Stimulated activated CD8-positive, alpha-beta memory T cell treated with anti-CD3 and anti-CD28 coated beads, Interleukin-4, amount 100 ng/mL, for 1 hour (primary cell): ENCODE data around the gene MFAP3L.
"Not testable (repeated sequence)": the region's sequence is repeated elsewhere in the genome, so short reads cannot be mapped to it uniquely, and the experiment has no call there.

ENCODE experiments used
- DNase-seq, 2 donors: peaks; one replicate each; pipeline ENCODE4 v3.0.0-alpha.2; 2020; ENCODE audit warnings: low read depth in 2 of 2, low spot score in 1 of 2

MFAP3L gene

DNA sequence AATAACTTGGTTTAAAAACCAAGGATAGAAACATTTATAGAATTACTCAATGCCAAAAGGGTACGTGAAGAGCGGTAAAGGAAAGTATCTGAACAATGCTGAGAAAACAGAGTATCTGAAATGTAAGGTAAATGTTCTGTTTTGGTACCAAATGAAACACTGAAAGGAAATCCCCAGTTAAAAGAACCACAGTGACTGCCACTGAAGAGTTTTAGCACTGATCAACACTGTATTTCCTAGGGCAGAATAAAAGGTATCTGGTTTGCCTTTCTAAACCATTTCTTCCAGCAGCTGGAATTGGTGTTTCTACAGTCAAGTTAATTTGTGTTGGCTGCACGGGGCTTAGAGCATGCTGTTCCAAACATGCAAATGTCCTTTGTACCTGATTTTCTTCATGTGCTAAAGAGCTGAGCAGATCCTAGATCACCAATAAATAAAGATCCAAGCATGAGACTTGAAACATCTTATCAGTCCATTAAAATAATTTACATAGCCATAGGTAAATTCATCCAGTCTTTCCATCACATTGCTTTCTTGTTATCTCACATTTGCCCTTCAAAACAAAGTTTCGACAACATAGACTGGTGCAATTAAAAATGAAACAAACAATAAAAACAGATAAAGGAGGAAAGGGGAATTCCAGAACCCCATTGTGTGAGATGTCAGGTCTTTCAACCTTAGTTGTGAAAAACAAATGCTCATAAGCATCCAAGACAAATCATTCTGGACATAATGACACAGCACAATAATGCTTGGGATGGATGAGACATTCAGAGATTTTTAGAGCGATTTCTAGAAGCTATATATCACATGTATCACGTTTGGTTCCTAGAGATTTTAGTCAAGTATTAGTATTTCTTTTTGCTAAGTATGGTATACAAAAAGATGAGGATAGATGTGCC, 38.6 kb downstream of the MFAP3L start:
- DNase-seq, result no peak

- no peak for DNase-seq
Observed at GRCh38 chr4:169986369-169986768, 39.8 kb downstream of the MFAP3L start.

DNA sequence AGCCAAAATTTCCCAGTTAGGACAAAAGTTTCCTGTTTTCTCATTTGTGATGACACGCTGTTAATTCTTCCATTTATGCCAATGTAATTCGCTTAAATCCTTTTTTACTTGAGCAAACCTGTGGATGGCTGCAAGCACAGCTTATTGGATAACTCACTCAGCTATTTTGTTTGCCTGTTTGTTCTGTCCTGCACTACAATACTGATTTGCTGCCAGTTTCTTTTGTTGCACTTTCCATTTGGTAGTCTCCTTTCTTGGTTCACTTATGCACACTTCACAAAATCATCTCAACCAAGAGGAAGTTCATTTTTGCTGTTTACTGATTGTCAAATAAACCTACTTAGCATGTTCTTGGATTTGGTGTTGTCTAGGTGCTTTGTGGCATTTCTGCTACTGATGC, 40.3 kb downstream of the MFAP3L start:
- no peak for DNase-seq

- no peak for DNase-seq
Observed at GRCh38 chr4:169984745-169985144, 41.5 kb downstream of the MFAP3L start.

DNA sequence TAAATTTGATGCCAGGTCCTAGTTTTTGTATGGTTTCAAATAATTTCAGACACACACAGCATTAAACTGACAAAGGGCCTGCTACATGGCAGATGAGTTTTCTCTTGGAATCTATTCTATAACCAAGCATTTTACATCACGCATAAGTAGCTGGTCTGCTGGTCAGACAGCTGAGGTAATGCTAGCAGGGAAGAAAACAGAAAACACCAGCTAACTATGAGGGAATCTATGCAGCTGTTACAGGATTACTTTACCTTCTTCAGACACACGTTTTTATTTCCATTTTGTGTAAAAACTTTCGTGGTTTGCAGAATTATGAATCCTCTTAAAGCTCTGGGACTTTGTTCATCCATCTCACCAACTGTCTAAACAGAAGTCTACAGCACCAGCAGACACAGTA, 42.0 kb downstream of the MFAP3L start:
- no peak for DNase-seq

- DNase-seq, result no peak
Observed at GRCh38 chr4:169976951-169977350, 49.2 kb downstream of the MFAP3L start.

GRCh38 chr4:169975838-169976796, 50.1 kb downstream of the MFAP3L start:
- DNase-seq, result no peak

DNA sequence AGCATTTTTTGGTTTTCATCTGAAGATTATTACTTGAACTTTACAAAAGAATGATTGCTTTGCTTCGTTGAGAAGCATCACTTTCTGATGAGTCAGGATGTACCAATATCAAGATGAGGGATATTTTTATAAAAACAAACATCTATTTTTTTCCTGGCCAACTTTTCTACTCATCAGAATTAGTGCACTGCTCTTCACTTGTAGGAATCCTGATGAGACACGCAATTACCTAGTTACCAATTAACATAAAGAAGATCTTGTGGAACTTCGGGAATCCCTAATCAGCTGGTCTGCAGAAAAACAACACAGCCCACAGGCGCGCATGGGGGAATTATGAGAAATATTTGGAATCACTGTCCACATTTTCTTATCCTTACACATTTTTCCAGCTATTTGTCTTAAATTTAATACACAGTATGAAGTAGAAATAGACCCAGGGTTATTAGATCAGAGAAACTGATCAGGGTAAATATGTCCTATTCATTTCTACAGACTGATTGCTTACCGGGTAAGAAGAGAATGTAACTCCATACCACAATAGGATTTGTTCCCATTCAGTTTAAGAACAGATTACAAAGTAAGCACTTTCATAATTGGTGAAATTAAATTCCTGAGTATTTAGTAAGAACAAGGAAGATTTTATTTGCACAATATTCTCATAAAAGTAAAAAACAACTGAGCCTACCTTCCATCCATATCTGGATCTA, 50.9 kb downstream of the MFAP3L start:
- DNase-seq, result no peak

GRCh38 chr4:169971456-169972015, 54.7 kb downstream of the MFAP3L start:
- DNase-seq, result no peak

DNA sequence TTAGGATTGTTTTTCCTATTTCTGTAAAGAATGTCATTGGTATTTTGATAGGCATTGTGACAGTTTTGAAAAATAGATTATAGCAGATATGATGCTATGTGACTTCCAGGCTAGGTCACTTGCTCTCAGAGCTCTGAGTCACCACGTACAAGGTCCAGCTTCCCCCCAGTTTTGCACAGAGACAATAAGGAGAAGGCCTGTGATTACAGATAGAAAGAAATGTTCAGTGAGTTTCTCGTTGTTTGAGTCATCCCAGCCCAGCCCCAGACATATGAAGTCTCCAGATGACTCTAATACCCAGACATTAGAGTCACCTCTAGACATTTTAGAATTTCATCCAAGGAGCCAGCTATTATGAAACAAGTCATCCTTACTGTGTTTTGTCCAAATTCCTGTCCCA, 57.2 kb downstream of the MFAP3L start:
- no peak for DNase-seq

GRCh38 chr4:169963998-169964397, 62.2 kb downstream of the MFAP3L start:
- DNase-seq, result no peak

GRCh38 chr4:169959254-169959653, 66.9 kb downstream of the MFAP3L start:
- no peak for DNase-seq

- no peak for DNase-seq
Observed at GRCh38 chr4:169958629-169959028, 67.6 kb downstream of the MFAP3L start.

- DNase-seq, result no peak
Observed at GRCh38 chr4:169957785-169958184, 68.4 kb downstream of the MFAP3L start.

DNA sequence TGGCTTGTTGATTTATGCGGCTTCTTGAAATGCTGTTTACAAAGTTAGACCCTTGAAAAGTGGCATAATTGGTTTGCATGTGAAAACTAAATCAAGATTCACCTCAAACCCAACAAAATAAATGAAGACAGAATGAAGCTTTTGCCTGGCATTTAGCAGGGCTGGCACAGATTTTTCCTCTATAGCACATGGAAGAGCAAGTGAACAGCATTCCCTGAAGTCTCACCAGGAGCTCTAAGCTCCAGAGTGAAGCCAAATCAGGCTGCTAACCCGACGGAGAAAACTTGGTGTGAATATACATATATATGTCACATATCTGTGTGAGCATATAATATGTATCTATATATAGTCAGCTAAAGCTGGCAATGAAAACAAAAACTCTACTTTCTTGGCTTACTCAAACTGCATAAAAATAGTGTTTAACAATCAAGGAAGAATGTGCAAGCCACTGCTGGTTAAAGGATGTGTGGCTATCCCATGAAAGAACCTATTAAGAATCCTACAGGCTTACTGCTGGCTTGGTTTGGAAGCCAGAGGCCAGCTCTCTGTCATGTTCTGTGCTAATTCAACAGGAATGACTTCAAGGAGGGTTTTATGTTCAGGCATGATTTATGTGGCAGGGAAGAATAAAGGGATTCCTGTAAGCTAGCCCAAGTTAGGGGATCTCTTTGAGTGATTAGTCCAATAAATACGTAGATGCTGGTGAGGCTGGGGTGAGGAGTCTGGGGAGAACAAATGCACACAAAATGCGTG, 69.9 kb downstream of the MFAP3L start:
- no peak for DNase-seq

- DNase-seq, result no peak
Observed at GRCh38 chr4:169955521-169955920, 70.7 kb downstream of the MFAP3L start.

DNA sequence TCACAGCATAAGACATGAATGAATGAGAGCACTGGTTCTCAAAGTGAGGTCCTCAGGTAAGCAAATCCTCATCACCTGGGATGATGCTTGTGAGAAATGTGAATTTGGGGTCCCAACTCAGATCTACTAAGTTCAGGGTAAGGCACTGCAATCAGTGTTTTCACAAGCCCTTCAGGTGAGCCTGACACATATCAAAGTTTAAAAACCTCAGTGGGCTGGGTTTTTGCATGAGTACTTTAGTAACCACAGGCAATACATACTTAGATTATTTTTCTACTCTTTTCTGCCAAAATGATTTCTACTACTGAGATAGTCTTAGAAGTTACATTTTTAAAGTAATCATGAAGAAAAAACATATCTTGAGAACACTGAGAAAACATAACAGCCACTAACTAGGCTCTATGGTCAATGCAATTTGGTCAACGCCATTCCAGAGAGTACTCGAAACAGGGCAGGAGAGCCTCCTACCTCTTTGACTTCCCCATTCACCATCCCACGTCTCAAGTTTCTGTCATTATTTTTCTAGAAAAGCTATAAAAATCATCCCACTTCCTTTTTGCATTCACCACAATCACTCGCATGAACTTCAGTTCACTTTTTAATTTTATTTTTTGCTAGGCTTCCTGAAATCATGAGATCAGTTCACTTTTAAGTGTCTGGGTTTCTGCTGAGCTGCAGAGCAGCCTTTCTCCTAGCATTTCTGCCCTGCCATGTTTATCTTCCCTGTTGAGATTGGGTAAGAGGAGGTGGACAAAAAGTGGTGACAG, 73.8 kb downstream of the MFAP3L start:
- no peak for DNase-seq

DNA sequence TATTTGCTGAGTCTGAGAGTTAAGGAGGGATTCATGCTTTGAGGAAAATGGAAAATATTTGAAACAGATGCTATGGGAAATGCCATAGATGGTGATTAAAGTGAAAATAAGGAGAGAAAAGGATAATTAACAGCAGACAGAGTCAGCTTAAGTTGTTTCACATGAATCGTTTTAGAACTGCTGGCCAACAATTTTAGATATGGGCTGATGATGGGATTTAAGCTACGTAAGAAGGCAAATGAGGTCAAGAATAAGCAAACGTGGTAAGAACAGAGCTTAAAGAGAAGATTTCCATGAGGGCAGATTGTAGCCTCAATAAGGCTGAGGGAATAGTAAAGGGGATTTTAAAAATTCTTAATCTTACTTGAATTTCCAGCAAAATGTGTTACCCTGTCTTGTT, 77.9 kb downstream of the MFAP3L start:
- DNase-seq, result no peak

- no peak for DNase-seq
Observed at GRCh38 chr4:169945636-169946035, 80.6 kb downstream of the MFAP3L start.

GRCh38 chr4:169943601-169944000, 82.6 kb downstream of the MFAP3L start:
- DNase-seq, result not testable (repeated sequence)
